ENCODE data around the gene ADAMTSL1. TPM values are rescaled to one million over a fixed set of nuclear protein-coding genes. Genes with fewer than 3 reads are reported as not detected.

ADAMTSL1 gene
- total RNA-seq, 1 experiment from 2014 or later: 1.2 TPM

DNA sequence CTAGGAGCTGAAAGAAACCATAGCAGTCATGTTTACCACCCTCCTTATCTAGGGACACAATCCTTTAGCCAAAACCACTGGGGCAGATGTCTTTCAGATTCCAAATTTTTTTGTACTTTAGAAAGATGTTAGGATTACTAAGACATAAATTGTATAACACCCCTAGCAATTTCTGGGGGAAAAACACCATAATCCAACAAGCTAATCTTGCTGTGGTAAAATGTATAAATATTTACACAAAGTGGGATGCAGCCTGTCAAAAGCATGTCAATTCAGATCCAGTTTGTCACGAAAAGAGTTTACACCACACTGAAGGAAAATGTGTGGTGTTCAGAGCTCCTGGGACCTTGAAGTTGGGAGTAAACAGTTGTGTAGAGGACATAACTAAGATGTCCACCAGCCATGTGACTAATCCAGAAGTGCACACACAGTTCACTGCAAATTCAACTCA is 274.3 kb downstream of the ADAMTSL1 start:
- no peak overlapping the region for H2AFZ ChIP-seq (ENCODE audit: low read length)
- H3K27ac Mint-ChIP-seq: no peak overlapping the region
- no peaks in the 10 kb centered on the region for H3K4me1 ChIP-seq (ENCODE audit: insufficient read depth, low read length)
- no peaks in the 10 kb centered on the region for H3K9me3 ChIP-seq (ENCODE audit: control insufficient read depth, low read depth, low read length)
- H3T11ph ChIP-seq (ENCODE audit: low read length): no peak overlapping the region
- H2BK12ac ChIP-seq (ENCODE audit: insufficient read length, low read depth, low read length): no peak overlapping the region
- H3K18ac ChIP-seq (ENCODE audit: insufficient read length, low read depth, low read length): no peak overlapping the region
- no peak overlapping the region for H3K56ac ChIP-seq (ENCODE audit: insufficient read length, low read depth, low read length)
- no peak overlapping the region for H2AK5ac ChIP-seq (ENCODE audit: insufficient read length, low read length)
- no peaks in the 10 kb centered on the region for H3K9me3 Mint-ChIP-seq
- H3K14ac ChIP-seq (ENCODE audit: insufficient read depth, low read length): no peak overlapping the region
- H3K4ac ChIP-seq (ENCODE audit: low read depth, low read length): no peak overlapping the region
- no peak overlapping the region for H3K27ac ChIP-seq (ENCODE audit: insufficient read length, low read depth, low read length)
- H3K4me1 Mint-ChIP-seq: no peaks in the 10 kb centered on the region
- no peak overlapping the region for H2BK120ac ChIP-seq (ENCODE audit: low read depth, low read length, poor library complexity, severe bottlenecking)
- no peak overlapping the region for H4K8ac ChIP-seq (replicated peaks; ENCODE audit: insufficient read length, low read depth, low read length)
- no peaks in the 10 kb centered on the region for H3K79me2 ChIP-seq (ENCODE audit: insufficient read depth, low read length)
- no peaks in the 10 kb centered on the region for H3K36me3 Mint-ChIP-seq (ENCODE audit: insufficient read depth in 1 of 3, low read depth in 3 of 3)
- no peak overlapping the region for H4K91ac ChIP-seq (ENCODE audit: insufficient read length, low read depth, low read length)
- DNase-seq: no peak
- no peaks in the 10 kb centered on the region for H3K27me3 ChIP-seq (ENCODE audit: insufficient read depth, low read length)
- H3K23me2 ChIP-seq (ENCODE audit: insufficient read length, low read depth, low read length, poor library complexity, severe bottlenecking): no peaks in the 10 kb centered on the region
- no peak overlapping the region for H2BK15ac ChIP-seq (ENCODE audit: low read depth, low read length)
- no peak overlapping the region for H2BK5ac ChIP-seq (ENCODE audit: insufficient read length, low read length)
- H3K23ac ChIP-seq (ENCODE audit: insufficient read length, low read depth, low read length): no peak overlapping the region
- H3K9ac ChIP-seq (ENCODE audit: extremely low read depth, insufficient read length, low read length): no peak overlapping the region
- H3K79me1 ChIP-seq (ENCODE audit: insufficient read depth, low read depth, low read length, poor library complexity, severe bottlenecking): no peaks in the 10 kb centered on the region
- H2BK20ac ChIP-seq (ENCODE audit: low read depth, low read length, poor library complexity, severe bottlenecking): no peak overlapping the region
- H3K4me2 ChIP-seq (ENCODE audit: insufficient read depth, insufficient read length, low read length): no peak overlapping the region
- no peaks in the 10 kb centered on the region for H3K27me3 Mint-ChIP-seq (ENCODE audit: low read depth)
- no peaks in the 10 kb centered on the region for H4K20me1 ChIP-seq (ENCODE audit: control insufficient read depth, insufficient read depth, insufficient read length)
- no peak overlapping the region for H4K5ac ChIP-seq (ENCODE audit: insufficient read length, low read depth, low read length)
- WGBS (ENCODE audit: extremely low coverage, insufficient read length, low lambda C conversion rate): no CpG with 5 or more reads among the region's 1 CpG
- H3K4me3 Mint-ChIP-seq: no peak overlapping the region
- TF ChIP-seq, protein P1, sequence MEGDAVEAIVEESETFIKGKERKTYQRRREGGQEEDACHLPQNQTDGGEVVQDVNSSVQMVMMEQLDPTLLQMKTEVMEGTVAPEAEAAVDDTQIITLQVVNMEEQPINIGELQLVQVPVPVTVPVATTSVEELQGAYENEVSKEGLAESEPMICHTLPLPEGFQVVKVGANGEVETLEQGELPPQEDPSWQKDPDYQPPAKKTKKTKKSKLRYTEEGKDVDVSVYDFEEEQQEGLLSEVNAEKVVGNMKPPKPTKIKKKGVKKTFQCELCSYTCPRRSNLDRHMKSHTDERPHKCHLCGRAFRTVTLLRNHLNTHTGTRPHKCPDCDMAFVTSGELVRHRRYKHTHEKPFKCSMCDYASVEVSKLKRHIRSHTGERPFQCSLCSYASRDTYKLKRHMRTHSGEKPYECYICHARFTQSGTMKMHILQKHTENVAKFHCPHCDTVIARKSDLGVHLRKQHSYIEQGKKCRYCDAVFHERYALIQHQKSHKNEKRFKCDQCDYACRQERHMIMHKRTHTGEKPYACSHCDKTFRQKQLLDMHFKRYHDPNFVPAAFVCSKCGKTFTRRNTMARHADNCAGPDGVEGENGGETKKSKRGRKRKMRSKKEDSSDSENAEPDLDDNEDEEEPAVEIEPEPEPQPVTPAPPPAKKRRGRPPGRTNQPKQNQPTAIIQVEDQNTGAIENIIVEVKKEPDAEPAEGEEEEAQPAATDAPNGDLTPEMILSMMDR (conservative IDR thresholded peaks at IDR 0.05): no peak

Data from H9 (cell line).